NCI-H1105 (cell line): ENCODE results near the gene PAH.

Experiments used
- DNase-seq: peaks from one replicate; lab custom pipeline; 2025; lab: John Stamatoyannopoulos, UW

The PAH gene

DNA sequence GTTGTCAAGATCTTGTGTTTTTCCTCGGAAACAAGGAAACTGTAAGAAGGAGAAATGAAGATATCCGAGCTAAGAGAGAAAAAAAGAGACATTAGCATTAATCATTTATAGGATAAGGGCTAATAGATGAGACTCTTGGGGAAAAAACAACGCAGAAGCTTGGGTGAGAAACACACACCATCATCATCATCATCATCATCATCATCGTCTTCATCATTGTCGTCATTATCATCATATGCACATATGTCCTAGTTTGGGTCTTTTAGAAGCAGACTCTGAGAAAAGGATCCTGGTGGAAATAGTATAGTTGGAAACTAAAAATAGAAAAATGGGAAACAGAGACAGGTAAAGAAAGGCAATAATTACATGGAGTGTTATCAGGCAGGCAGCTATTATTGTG lies 95.9 kb downstream of the PAH start:
- DNase-seq: no peak

GRCh38 chr12:102816816-102817434 lies 100.1 kb downstream of the PAH start:
- DNase-seq: peak; percentile 31

GRCh38 chr12:102814691-102815367 lies 102.2 kb downstream of the PAH start:
- DNase-seq: no peak

DNA sequence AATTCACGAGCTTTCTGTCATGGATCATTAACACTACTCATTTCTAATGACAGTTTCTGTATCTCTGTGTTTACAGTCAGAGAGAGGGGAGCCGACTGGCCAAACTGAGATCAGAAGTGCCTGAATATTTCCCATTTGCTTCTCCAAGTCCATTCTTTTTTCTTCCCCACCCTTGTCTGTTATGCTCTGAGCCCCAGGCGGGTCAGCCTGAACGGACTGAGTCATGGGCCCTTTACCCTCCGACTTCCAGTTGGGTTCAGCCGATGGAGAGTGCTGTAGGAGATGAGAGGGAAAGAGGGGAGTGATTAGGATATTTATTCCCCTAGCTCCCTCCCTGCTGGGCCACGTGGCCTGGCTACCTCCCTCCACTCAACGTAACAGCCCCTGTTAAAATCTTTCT lies 104.7 kb downstream of the PAH start:
- DNase-seq: no peak

DNA sequence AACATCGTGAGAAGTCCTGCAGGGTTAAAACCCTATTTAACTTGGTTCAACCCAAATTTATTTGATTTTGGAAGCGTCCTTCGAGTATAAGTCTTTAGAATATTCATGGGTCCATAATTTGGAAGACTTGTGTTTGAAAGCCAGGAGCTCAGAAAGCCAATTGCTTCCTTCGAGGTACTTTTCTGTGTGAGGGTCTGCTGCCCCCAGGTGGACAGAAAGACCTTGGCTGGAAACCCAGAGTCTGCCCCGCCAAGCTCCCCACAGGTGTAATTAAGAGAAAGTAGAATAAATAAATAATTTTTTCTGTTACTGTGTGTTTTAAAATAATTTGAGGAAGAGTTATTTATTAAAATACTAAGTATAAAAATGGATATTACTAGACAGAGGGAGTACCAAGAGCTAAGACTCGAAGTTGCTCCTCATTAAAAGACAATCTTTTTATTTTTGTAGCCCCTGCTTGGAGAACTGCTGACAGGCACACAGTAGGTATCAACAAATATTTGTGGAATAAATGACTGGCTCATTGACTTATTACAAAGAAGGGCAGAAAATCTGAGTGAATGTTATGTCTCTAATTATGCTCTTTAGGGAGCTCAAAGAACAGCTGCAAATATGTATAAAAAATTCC lies 105.8 kb downstream of the PAH start:
- peak; percentile 42 for DNase-seq

GRCh38 chr12:102808412-102808811 lies 108.6 kb downstream of the PAH start:
- DNase-seq: no peak

DNA sequence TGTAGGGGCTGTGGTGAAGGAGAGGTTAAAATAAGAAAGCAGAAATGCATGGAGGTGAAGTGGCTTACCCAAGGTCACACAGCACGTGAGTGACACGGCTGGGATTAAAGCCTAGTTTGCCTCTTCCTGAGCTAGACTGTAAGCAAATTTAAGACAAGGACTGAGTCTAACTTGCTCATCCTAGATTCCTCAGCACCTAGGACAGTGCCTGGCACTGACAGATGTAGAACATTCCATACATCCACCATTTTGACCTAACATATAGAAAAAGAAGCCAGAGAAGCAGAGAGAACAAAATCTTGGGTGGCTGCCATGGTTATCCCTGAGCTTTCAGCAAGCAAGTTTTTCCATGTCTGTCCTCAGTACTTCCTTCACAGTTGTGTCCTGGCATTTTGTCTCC lies 110.5 kb downstream of the PAH start:
- DNase-seq: no peak

DNA sequence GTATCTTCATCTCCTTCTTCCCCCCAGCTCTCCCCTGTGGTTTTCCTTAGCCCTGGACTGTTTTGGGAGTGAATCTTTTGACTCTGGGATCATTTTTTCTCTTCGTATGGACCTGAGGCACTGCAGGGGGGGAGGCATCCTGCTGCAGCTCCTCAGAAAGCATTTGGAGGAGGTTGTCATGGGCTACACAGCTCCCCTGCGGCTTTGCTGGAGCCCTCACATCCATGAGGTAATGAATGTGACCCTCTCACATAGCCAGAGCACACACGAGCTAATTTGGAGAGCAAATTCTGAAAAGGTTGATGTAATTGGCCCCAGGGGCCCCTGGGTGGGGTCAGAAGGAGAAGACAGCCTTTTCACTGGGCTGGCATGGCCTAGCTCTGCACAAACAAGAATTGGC lies 110.9 kb downstream of the PAH start:
- no peak for DNase-seq

- DNase-seq: no peak
These were observed 116.5 kb downstream of the PAH start for GRCh38 chr12:102800565-102800964.

DNA sequence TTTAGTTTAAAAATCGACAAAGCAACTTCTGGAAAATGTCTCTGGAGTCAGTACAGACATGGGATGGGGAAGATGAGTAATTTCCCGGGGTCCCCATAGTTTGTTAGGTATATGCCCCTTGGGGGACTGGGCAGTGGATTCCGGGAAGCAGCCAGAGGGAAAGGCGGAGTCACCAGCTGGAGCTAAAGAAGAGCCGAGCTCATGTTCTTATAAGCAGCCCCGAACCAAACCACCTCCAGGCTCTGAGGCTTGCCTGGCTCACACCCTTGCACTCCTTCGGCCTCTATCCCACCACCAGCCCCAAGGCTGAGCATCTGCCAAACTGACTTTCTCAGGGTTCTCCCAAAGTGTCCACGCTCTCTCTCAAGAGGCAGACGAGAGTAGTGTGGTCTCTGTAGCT lies 117.8 kb downstream of the PAH start:
- no peak for DNase-seq

GRCh38 chr12:102797528-102797927 lies 119.5 kb downstream of the PAH start:
- DNase-seq: no peak

- DNase-seq: no peak
These were observed 123.1 kb downstream of the PAH start for GRCh38 chr12:102793921-102794320.
